Small intestine (tissue), 7 donors: ENCODE data around the gene MAP3K6. TPM values are rescaled to one million over a fixed set of nuclear protein-coding genes. Genes with fewer than 3 reads are reported as not detected.
A peak's percentile ranks its signal among the peaks of the same experiment; 100 is the strongest.

Experiments
- DNase-seq, 2 donors: peaks; one replicate each; pipeline versions ENCODE4 v3.0.0 to v3.0.0-alpha.2; 2013
- FAIRE-seq: peaks from 2 replicates; lab custom pipeline; 2012; peaks lifted over from hg19 to GRCh38; lab: Jason Lieb, UNC
- H3K27ac ChIP-seq, 3 donors: one replicate each; pipeline ENCODE4 v1.5.1; 2013; ENCODE audit warnings: low read length in 2 of 3, mild to moderate bottlenecking in 2 of 3, control low read depth in 1 of 3, inconsistent platforms in 1 of 3, low read depth in 1 of 3, moderate library complexity in 1 of 3
- H3K27me3 ChIP-seq, 3 donors: one replicate each; pipeline ENCODE4 v1.6.1; 2013; ENCODE audit warnings: low read length in 3 of 3, inconsistent platforms in 1 of 3; ENCODE audit not compliant: control insufficient read depth in 3 of 3, insufficient read depth in 3 of 3
- H3K36me3 ChIP-seq, 3 donors: one replicate each; pipeline ENCODE4 v1.6.1; 2013; ENCODE audit warnings: low read length in 3 of 3, inconsistent platforms in 1 of 3, low read depth in 1 of 3, mild to moderate bottlenecking in 1 of 3, moderate library complexity in 1 of 3; ENCODE audit not compliant: control insufficient read depth in 3 of 3, insufficient read depth in 2 of 3
- H3K4me1 ChIP-seq, 3 donors: one replicate each; pipeline ENCODE4 v1.6.1; 2013; ENCODE audit warnings: low read length in 2 of 3, inconsistent platforms in 1 of 3, low read depth in 1 of 3, mild to moderate bottlenecking in 1 of 3, moderate library complexity in 1 of 3; ENCODE audit not compliant: control insufficient read depth in 3 of 3, insufficient read depth in 2 of 3
- H3K4me3 ChIP-seq, 3 donors: one replicate each; pipeline ENCODE4 v1.5.1; 2013; ENCODE audit warnings: low read length in 3 of 3, control low read depth in 1 of 3, inconsistent platforms in 1 of 3, low read depth in 1 of 3, mild to moderate bottlenecking in 1 of 3, moderate library complexity in 1 of 3
- H3K9me3 ChIP-seq, 2 donors: one replicate each; pipeline ENCODE4 v1.6.1; 2013; ENCODE audit warnings: low read depth in 1 of 2, low read length in 1 of 2; ENCODE audit not compliant: control insufficient read depth in 2 of 2, insufficient read depth in 1 of 2
- WGBS, 3 donors: extraction: QIAGEN DNeasy Blood & Tissue Kit; methylation state at CpG; one replicate each; pipeline ENCODE4 v1.1.7; 2013; 5-methylcytosine and 5-hydroxymethylcytosine counted together
- polyA plus RNA-seq, 4 donors: library from polyadenylated mRNA; stranded (reverse) in 3 of 4; unstranded in 1 of 4; fragments of 200-250 nt in 3 of 4; fragments of 120-200 nt in 1 of 4; gene quantifications; one replicate each; pipeline versions ENCODE4 v1.2.1 to v1.2.3, GENCODE V29; 2013
- donor health status: healthy with polysubstance abuse.
- donor health status: control.
- donor health status: control.
- donor health status: Bipolar disorder and iron deficiency.
- donor health status: healthy.

Gene MAP3K6
- polyA plus RNA-seq, 4 donors: 1.6 to 19.4 (median 5.2) TPM

GRCh38 chr1:27383039-27383605, 16.4 kb upstream of the MAP3K6 start, which contains the start of gene CD164L2:
CD164L2 (minus strand) TSS chr1:27383333; CDS start chr1:27383239, 94 bp downstream.
- Histone ChIP-seq H3K9me3 (no peaks in the 10 kb centered on the region), H3K27ac (no peak within 1 kb of the TSS), H3K4me1 (peaks cover 0 to 4% (median 0%) of the 10 kb centered on the region in 3 donors), H3K27me3 (peaks cover 0 to 16% (median 2%) of the 10 kb centered on the region in 3 donors), H3K4me3 (peak within 1 kb of the TSS in 2 of 3 donors; percentile 7 to 15), H3K36me3 (no peaks in the 10 kb centered on the region)
- no peak for FAIRE-seq
- DNase-seq: peak; percentile 62 to 74
- WGBS, 3 donors: 8 to 16% (median 15%) methylated on average over 33 to 43 of the region's 43 CpGs

GRCh38 chr1:27381969-27382762, 15.4 kb upstream of the MAP3K6 start:
- 68 to 76% (median 73%) methylated on average over 16 to 18 of the region's 18 CpGs for WGBS, 3 donors

GRCh38 chr1:27380766-27381733, 14.3 kb upstream of the MAP3K6 start:
- Histone ChIP-seq H3K27ac (no peak overlapping the region), H3K9me3 (no peaks in the 10 kb centered on the region), H3K36me3 (no peaks in the 10 kb centered on the region), H3K4me1 (peaks cover 0 to 4% (median 0%) of the 10 kb centered on the region in 3 donors), H3K4me3 (no peak overlapping the region), H3K27me3 (peaks cover 0 to 16% (median 2%) of the 10 kb centered on the region in 3 donors)
- no peak for DNase-seq
- FAIRE-seq: no peak
- 57 to 75% (median 61%) methylated on average over 12 of the region's 12 CpGs for WGBS, 3 donors

More at GRCh38 chr1:27381969-27382762, 15.4 kb upstream of the MAP3K6 start:
- Histone ChIP-seq H3K4me1 (peaks cover 0 to 4% (median 0%) of the 10 kb centered on the region in 3 donors), H3K4me3 (no peak overlapping the region), H3K27me3 (peaks cover 0 to 16% (median 2%) of the 10 kb centered on the region in 3 donors), H3K36me3 (no peaks in the 10 kb centered on the region), H3K9me3 (no peaks in the 10 kb centered on the region), H3K27ac (no peak overlapping the region)
- FAIRE-seq (no peak), DNase-seq (no peak)

- no peak overlapping the region for H3K27ac ChIP-seq
- H3K27me3 ChIP-seq: peaks cover 0 to 16% (median 2%) of the 10 kb centered on the region in 3 donors
- no peaks in the 10 kb centered on the region for H3K36me3 ChIP-seq
- 88 to 96% (median 90%) methylated on average over 4 of the region's 4 CpGs for WGBS, 3 donors
- no peak overlapping the region for H3K4me3 ChIP-seq
- FAIRE-seq (no peak), DNase-seq (no peak)
- no peaks in the 10 kb centered on the region for H3K9me3 ChIP-seq
- H3K4me1 ChIP-seq: peaks cover 0 to 4% (median 0%) of the 10 kb centered on the region in 3 donors
Measured at GRCh38 chr1:27380224-27380623, 13.5 kb upstream of the MAP3K6 start.

- 75 to 80% (median 77%) methylated on average over 11 of the region's 11 CpGs for WGBS, 3 donors
- FAIRE-seq (no peak), DNase-seq (no peak)
- Histone ChIP-seq H3K9me3 (no peaks in the 10 kb centered on the region), H3K4me3 (no peak overlapping the region), H3K4me1 (peaks cover 0 to 4% (median 0%) of the 10 kb centered on the region in 3 donors), H3K27ac (no peak overlapping the region), H3K36me3 (no peaks in the 10 kb centered on the region), H3K27me3 (peaks cover 0 to 16% (median 2%) of the 10 kb centered on the region in 3 donors)
Measured at GRCh38 chr1:27379564-27380122, 12.9 kb upstream of the MAP3K6 start.

- Histone ChIP-seq H3K4me1 (peaks cover 0 to 3% (median 0%) of the 10 kb centered on the region in 3 donors), H3K27ac (no peak overlapping the region), H3K36me3 (no peaks in the 10 kb centered on the region), H3K4me3 (no peak overlapping the region), H3K27me3 (peaks cover 0 to 16% (median 2%) of the 10 kb centered on the region in 3 donors), H3K9me3 (no peaks in the 10 kb centered on the region)
- DNase-seq (no peak), FAIRE-seq (no peak)
- 81 to 92% (median 89%) methylated on average over 12 of the region's 12 CpGs for WGBS, 3 donors
Measured at GRCh38 chr1:27377760-27378495, 11.2 kb upstream of the MAP3K6 start.

- no peaks in the 10 kb centered on the region for H3K36me3 ChIP-seq
- no peaks in the 10 kb centered on the region for H3K9me3 ChIP-seq
- WGBS, 3 donors: 63 to 77% (median 66%) methylated on average over 4 of the region's 4 CpGs
- no peaks in the 10 kb centered on the region for H3K27me3 ChIP-seq
- DNase-seq (no peak), FAIRE-seq (no peak)
- no peaks in the 10 kb centered on the region for H3K4me1 ChIP-seq
- H3K27ac ChIP-seq: peak within 1 kb of the TSS in 1 of 3 donors; percentile 8
- H3K4me3 ChIP-seq: no peak within 1 kb of the TSS
Measured at GRCh38 chr1:27374362-27375086, 7.8 kb upstream of the MAP3K6 start, which contains the start of gene FCN3. FCN3 (minus strand) TSS chr1:27374824; CDS start chr1:27374818, 6 bp downstream.
